Epithelial cell of proximal tubule (primary cell): ENCODE data around the gene ANAPC10. TPM values are rescaled to one million over a fixed set of nuclear protein-coding genes. Genes with fewer than 3 reads are reported as not detected.
"Not testable (repeated sequence)": the region's sequence is repeated elsewhere in the genome, so short reads cannot be mapped to it uniquely, and the experiment has no call there.

Source experiments
- DNase-seq: peaks from one replicate; pipeline ENCODE4 v3.0.0-alpha.2; 2011; ENCODE audit warnings: low read depth
- H3K4me3 ChIP-seq: 2 replicates; pipeline ENCODE4 v1.5.1; 2011; ENCODE audit warnings: low read depth, mild to moderate bottlenecking, low read length
- total RNA-seq: library from RNA; depleted of rRNA; stranded (reverse); fragments of >200 nt; gene quantifications from 2 replicates; pipeline ENCODE4 v1.2.3, GENCODE V29; 2015
- TF ChIP-seq, protein P1 (sequence below): conservative IDR thresholded peaks from 2 replicates; pipeline ENCODE4 v1.5.1; 2012; ENCODE audit warnings: low read depth, mild to moderate bottlenecking, low read length

Gene ANAPC10
- total RNA-seq, 1 donor from 2014 or later: 25.0 TPM

- no peak overlapping the region for H3K4me3 ChIP-seq
- TF ChIP-seq, protein P1, sequence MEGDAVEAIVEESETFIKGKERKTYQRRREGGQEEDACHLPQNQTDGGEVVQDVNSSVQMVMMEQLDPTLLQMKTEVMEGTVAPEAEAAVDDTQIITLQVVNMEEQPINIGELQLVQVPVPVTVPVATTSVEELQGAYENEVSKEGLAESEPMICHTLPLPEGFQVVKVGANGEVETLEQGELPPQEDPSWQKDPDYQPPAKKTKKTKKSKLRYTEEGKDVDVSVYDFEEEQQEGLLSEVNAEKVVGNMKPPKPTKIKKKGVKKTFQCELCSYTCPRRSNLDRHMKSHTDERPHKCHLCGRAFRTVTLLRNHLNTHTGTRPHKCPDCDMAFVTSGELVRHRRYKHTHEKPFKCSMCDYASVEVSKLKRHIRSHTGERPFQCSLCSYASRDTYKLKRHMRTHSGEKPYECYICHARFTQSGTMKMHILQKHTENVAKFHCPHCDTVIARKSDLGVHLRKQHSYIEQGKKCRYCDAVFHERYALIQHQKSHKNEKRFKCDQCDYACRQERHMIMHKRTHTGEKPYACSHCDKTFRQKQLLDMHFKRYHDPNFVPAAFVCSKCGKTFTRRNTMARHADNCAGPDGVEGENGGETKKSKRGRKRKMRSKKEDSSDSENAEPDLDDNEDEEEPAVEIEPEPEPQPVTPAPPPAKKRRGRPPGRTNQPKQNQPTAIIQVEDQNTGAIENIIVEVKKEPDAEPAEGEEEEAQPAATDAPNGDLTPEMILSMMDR: no peak
- DNase-seq: no peak
Observed at GRCh38 chr4:145014365-145014764, 83.6 kb downstream of the ANAPC10 start.

DNA sequence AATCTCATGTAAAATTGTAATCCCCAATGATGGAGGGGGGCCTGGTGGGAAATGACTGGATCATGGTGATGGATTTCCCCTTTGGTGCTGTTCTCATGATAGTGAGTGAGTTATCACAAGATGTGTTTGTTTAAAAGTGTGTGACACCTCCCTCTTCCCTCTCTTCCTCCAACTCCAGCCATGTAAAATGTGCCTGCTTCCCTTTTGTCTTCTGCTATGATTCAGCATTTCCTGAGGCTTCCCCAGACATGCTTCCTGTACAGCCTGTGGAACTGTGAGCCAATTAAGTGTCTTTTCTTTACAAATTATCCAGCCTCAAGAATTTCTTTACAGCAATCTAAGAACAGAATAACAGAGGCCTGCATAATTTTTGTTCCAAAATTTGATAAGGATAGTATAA, 85.2 kb downstream of the ANAPC10 start:
- TF ChIP-seq, protein P1: no peak
- H3K4me3 ChIP-seq: no peak overlapping the region
- peak; percentile 15 for DNase-seq

DNA sequence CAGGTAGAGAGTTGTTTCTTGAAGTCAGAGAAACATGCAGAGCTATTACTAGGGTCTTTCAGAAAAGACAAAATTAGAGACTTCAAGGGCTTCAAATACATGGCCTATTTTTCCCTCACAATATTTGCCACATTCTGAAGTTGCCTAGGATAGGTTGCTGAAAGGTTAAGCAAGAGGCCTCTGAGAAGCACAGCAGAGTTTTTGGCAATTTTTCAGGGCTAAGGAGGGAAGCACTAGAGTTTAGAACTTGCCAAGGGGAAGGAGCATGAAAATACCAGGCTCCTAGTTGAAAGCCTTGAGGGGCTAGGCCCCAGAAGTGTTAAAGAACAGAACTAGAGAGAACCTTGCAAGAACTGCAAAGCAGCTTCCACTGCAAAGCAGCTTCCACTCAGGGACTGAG, 86.4 kb downstream of the ANAPC10 start:
- no peak for DNase-seq
- TF ChIP-seq, protein P1: no peak
- H3K4me3 ChIP-seq: no peak overlapping the region

DNA sequence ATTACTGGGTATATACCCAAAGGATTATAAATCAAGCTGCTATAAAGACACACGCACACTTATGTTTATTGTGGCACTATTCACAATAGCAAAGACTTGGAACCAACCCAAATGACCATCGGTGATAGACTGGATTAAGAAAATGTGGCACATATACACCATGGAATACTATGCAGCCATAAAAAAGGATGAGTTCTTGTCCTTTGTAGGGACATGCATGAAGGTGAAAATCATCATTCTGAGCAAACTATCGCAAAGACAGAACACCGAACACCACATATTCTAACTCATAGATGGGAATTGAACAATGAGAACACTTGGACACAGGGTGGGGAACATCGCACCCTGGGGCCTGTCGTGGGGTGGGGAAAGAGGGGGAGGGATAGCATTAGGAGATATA, 87.7 kb downstream of the ANAPC10 start:
- H3K4me3 ChIP-seq, DNase-seq: not testable (repeated sequence)

GRCh38 chr4:145003675-145004074, 94.3 kb downstream of the ANAPC10 start:
- TF ChIP-seq, protein P1: no peak
- no peak for DNase-seq
- H3K4me3 ChIP-seq: no peak overlapping the region

- TF ChIP-seq, protein P1: no peak
- DNase-seq: no peak
Observed at GRCh38 chr4:145001635-145002034, 96.4 kb downstream of the ANAPC10 start.

DNA sequence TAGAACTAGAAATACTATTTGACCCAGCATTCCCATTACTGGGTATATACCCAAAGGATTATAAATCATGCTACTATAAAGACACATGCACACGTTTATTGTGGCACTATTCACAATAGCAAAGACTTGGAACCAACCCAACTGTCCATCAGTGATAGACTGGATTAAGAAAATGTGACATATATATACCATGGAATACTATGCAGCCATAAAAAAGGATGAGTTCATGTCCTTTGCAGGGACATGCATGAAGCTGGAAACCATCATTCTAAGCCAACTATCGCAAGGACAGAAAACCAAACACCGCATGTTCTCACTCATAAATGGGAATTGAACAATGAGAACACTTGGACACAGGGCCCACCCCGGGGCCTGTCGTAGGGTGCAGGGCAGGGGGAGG, 97.3 kb downstream of the ANAPC10 start:
- DNase-seq, H3K4me3 ChIP-seq: not testable (repeated sequence)

More at GRCh38 chr4:145001635-145002034, 96.4 kb downstream of the ANAPC10 start:
- no peak overlapping the region for H3K4me3 ChIP-seq

- TF ChIP-seq, protein P1: no peak
- no peak for DNase-seq
- no peak overlapping the region for H3K4me3 ChIP-seq
Observed at GRCh38 chr4:144989306-144989705, 108.7 kb downstream of the ANAPC10 start.
